Left lobe of liver (tissue), 2 donors: ENCODE data around the gene NUBPL. TPM values are rescaled to one million over a fixed set of nuclear protein-coding genes. Genes with fewer than 3 reads are reported as not detected.

Experiments used
- ATAC-seq: fragments of 200-7000 bp; cut with Tn5 transposase; one replicate; pipeline ENCODE4 v1.9.1; 2020; ENCODE audit warnings: mild to moderate bottlenecking, moderate library complexity
- DNase-seq: peaks from one replicate; pipeline ENCODE4 v3.0.0-alpha.2; 2020; ENCODE audit warnings: low spot score
- total RNA-seq: library from RNA; stranded (reverse); gene quantifications from one replicate; pipeline ENCODE4 v1.2.1, GENCODE V29; 2021
- donor health status: DM: no; HTN: no; CAD: no; lungs with moderate emphysema.
- donor health status: DM: no; HTN: yes; CAD: no.

Gene NUBPL
- total RNA-seq, 1 donor from 2014 or later: 7.2 TPM

- DNase-seq (no peak), ATAC-seq (no peak)
Observed at GRCh38 chr14:31898838-31899528, 337.8 kb downstream of the NUBPL start.

GRCh38 chr14:31902002-31902401 lies 340.8 kb downstream of the NUBPL start:
- ATAC-seq (no peak), DNase-seq (no peak)

GRCh38 chr14:31902945-31903646 lies 341.9 kb downstream of the NUBPL start:
- ATAC-seq (no peak), DNase-seq (no peak)

- DNase-seq (no peak), ATAC-seq (no peak)
Observed at GRCh38 chr14:31909977-31910376, 348.8 kb downstream of the NUBPL start.

Other genes with a start within 250 kb of the NUBPL start
- gene HEATR5A, start 140.9 kb upstream of the NUBPL start, total RNA-seq: 21.5 TPM
- 12.8 TPM for gene DTD2, start 103.9 kb upstream of the NUBPL start, total RNA-seq
- gene GPR33, start 73.4 kb upstream of the NUBPL start, total RNA-seq: not detected